Gastroesophageal sphincter (tissue), 4 donors: Measurements from ENCODE around the gene HDHD5. TPM values are rescaled to one million over a fixed set of nuclear protein-coding genes. Genes with fewer than 3 reads are reported as not detected.

Experiments
- ATAC-seq: fragments of 150-250 bp; one replicate; pipeline ENCODE4 v1.9.1; 2016; ENCODE audit warnings: mild to moderate bottlenecking, moderate library complexity
- H3K27ac ChIP-seq, 4 donors: fragments of 200-600 bp; sonication (generic) in 3 of 4; 1 replicate in 3 of 4; 2 replicates in 1 of 4; pipeline ENCODE4 v1.5.1; 2016 to 2019
- H3K27me3 ChIP-seq: fragments of 200-600 bp; sonication (generic); one replicate; pipeline ENCODE4 v1.5.1; 2019
- H3K36me3 ChIP-seq, 2 donors: fragments of 200-600 bp; sonication (generic); one replicate each; pipeline ENCODE4 v1.5.1; 2019; ENCODE audit warnings: control low read depth in 1 of 2
- H3K4me1 ChIP-seq, 3 donors: fragments of 200-600 bp; sonication (generic); 1 replicate in 2 of 3; 2 replicates in 1 of 3; pipeline ENCODE4 v1.5.1; 2016 to 2019; ENCODE audit warnings: control low read depth in 2 of 3
- H3K4me3 ChIP-seq, 2 donors: fragments of 200-600 bp; sonication (generic); one replicate each; pipeline ENCODE4 v1.5.1; 2019; ENCODE audit warnings: mild to moderate bottlenecking in 1 of 2, moderate library complexity in 1 of 2
- H3K9me3 ChIP-seq, 3 donors: fragments of 200-600 bp; sonication (generic); one replicate each; pipeline ENCODE4 v1.5.1; 2017 to 2019; ENCODE audit warnings: control low read depth in 2 of 3
- EP300 ChIP-seq: sonication (generic); formaldehyde crosslinking; IDR thresholded peaks from one replicate; pipeline ENCODE4 v1.6.1; 2017; ENCODE audit warnings: antibody characterized with exemption, mild to moderate bottlenecking
- POLR2A ChIP-seq, 2 donors: fragments of 450-650 bp; IDR thresholded peaks; one replicate each; pipeline ENCODE4 v1.6.1; 2017; ENCODE audit warnings: antibody characterized with exemption in 2 of 2, mild to moderate bottlenecking in 2 of 2, moderate library complexity in 1 of 2
- POLR2AphosphoS5 ChIP-seq: sonication (generic); formaldehyde crosslinking; IDR thresholded peaks from one replicate; pipeline ENCODE4 v1.6.1; 2017; ENCODE audit warnings: antibody characterized with exemption
- WGBS, 2 donors: methylation state at CpG; one replicate each; pipeline ENCODE4 v1.1.5; 2018; ENCODE audit warnings: low coverage in 1 of 2; 5-methylcytosine and 5-hydroxymethylcytosine counted together
- total RNA-seq, 4 donors: library from RNA; depleted of rRNA; stranded (reverse); fragments of >200 nt; gene quantifications; one replicate each; pipeline ENCODE4 v1.1.0, GENCODE V29; 2016
- TF ChIP-seq, protein P1 (sequence below), 4 experiments: fragments of 200-600 bp in 2 of 4; fragments of 450-650 bp in 2 of 4; sonication (generic) in 1 of 4; IDR thresholded peaks; one replicate each; pipeline ENCODE4 v1.5.1; 2017 to 2019; ENCODE audit warnings: antibody characterized with exemption in 4 of 4, mild to moderate bottlenecking in 2 of 4, moderate library complexity in 2 of 4

Gene HDHD5
- total RNA-seq, 4 donors from 2014 or later = 20.4 to 37.1 (median 33.0) TPM

DNA sequence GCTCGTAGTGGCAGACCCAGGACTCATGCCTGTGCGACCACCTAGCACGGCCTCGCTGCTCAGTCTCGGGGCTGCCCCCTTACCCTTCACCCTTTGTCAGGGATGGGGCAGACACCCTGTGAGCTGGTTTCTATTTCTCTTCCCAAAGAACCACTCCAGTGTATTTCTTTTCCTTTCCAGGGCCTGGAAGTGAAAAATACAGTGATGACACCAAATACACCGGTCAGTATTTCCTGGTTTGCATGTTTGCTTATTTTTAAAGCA lies 51.6 kb downstream of the HDHD5 start:
- 82 to 98% methylated on average over 3 to 6 of the region's 6 CpGs for WGBS, 2 donors
- H3K4me3 ChIP-seq = no peak overlapping the region
- H3K4me1 ChIP-seq = no peaks in the 10 kb centered on the region
- no peak overlapping the region for H3K27ac ChIP-seq
- no peaks in the 10 kb centered on the region for H3K27me3 ChIP-seq
- H3K9me3 ChIP-seq = no peaks in the 10 kb centered on the region
- peaks cover 0 to 78% of the 10 kb centered on the region in 2 donors for H3K36me3 ChIP-seq
- ATAC-seq = no peak
- no peak for TF ChIP-seq POLR2A (IDR thresholded peaks at IDR 0.05)
- TF ChIP-seq, protein P1, sequence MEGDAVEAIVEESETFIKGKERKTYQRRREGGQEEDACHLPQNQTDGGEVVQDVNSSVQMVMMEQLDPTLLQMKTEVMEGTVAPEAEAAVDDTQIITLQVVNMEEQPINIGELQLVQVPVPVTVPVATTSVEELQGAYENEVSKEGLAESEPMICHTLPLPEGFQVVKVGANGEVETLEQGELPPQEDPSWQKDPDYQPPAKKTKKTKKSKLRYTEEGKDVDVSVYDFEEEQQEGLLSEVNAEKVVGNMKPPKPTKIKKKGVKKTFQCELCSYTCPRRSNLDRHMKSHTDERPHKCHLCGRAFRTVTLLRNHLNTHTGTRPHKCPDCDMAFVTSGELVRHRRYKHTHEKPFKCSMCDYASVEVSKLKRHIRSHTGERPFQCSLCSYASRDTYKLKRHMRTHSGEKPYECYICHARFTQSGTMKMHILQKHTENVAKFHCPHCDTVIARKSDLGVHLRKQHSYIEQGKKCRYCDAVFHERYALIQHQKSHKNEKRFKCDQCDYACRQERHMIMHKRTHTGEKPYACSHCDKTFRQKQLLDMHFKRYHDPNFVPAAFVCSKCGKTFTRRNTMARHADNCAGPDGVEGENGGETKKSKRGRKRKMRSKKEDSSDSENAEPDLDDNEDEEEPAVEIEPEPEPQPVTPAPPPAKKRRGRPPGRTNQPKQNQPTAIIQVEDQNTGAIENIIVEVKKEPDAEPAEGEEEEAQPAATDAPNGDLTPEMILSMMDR (IDR thresholded peaks at IDR 0.05) = no peak
- TF ChIP-seq EP300 = no peak
- no peak for TF ChIP-seq POLR2AphosphoS5

DNA sequence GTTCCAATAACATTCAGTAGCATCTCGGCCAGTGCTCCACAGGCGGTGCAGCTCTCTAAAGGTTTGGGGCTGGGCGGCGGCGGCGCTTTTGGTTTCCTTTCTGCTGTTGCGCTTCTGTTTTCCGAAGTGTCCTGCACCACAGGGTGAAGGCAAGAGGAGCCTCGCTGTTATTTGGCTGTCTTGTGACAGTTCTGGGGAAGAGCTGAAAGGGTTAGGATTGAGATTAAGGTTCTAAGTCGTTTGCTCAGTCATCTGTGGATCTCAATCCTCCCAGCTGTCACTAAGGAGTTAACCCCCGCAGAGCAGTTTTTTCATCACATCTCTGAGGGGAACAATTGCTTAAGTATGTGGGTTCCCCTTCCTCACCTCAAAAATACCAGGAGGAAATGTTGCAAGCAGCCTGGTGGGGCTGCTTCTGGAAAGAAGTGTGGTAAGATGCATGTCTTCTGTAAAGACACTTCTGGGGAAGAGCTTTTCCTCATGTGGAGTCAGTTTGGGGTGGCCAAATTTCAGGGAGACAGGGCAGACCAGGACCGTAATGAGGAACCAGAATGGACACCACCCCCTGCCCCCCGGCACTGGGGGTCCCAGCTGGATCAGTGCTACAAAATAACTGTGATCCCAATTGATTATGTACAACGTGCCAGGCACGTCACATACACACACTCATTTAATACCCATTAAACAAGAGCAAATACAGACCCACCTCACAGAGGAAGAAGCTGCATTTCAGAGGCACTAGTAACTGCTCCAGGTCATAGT lies 52.1 kb downstream of the HDHD5 start:
- Histone ChIP-seq H3K4me3 (no peak overlapping the region), H3K36me3 (peaks cover 0 to 83% of the 10 kb centered on the region in 2 donors), H3K27me3 (no peaks in the 10 kb centered on the region), H3K27ac (no peak overlapping the region), H3K4me1 (no peaks in the 10 kb centered on the region), H3K9me3 (no peaks in the 10 kb centered on the region)
- 78 to 88% methylated on average over 3 to 9 of the region's 15 CpGs for WGBS, 2 donors
- peak; percentile 26 for ATAC-seq
- TF ChIP-seq POLR2AphosphoS5 (no peak), EP300 (no peak), POLR2A (IDR thresholded peaks at IDR 0.05) (no peak)
- TF ChIP-seq, protein P1 (IDR thresholded peaks at IDR 0.05) = no peak

DNA sequence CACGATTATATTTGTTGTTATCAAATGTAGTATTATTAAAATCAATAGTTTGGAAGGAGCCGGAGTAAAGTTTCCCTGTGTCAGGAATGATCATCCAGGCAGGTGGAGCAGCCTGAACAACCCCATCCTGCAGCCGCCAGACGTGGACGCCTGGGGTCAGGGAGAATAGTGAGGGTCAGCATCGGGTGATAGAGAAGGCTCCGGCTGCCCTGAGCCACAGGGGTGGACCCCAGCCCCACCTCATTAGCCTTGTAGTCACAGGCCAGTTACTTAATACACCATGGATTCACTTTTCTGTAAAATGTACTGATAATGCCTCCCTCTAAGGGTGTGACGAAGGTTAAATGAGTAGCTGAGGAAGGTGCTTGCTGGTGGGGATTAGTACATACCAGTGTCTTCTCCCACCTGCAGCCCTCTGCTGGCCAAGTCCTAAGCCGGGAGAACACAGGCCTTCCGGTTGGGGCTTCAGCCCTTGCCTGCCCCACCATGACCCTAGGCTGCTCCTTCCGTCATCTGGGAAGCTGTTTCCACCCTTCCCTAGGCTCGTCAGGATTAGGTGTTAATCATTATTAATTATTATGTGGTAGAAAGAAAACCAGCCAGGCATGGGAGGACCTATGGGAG lies 52.8 kb downstream of the HDHD5 start:
- ATAC-seq = no peak
- WGBS, 2 donors = 67 to 82% methylated on average over 3 to 6 of the region's 12 CpGs
- H3K27me3 ChIP-seq = no peaks in the 10 kb centered on the region
- TF ChIP-seq, protein P1 (IDR thresholded peaks at IDR 0.05) = no peak
- TF ChIP-seq EP300 (no peak), POLR2AphosphoS5 (no peak), POLR2A (IDR thresholded peaks at IDR 0.05) (no peak)
- no peak overlapping the region for H3K4me3 ChIP-seq
- no peaks in the 10 kb centered on the region for H3K9me3 ChIP-seq
- H3K36me3 ChIP-seq = peaks cover 0 to 90% of the 10 kb centered on the region in 2 donors
- H3K27ac ChIP-seq = no peak overlapping the region
- H3K4me1 ChIP-seq = no peaks in the 10 kb centered on the region

DNA sequence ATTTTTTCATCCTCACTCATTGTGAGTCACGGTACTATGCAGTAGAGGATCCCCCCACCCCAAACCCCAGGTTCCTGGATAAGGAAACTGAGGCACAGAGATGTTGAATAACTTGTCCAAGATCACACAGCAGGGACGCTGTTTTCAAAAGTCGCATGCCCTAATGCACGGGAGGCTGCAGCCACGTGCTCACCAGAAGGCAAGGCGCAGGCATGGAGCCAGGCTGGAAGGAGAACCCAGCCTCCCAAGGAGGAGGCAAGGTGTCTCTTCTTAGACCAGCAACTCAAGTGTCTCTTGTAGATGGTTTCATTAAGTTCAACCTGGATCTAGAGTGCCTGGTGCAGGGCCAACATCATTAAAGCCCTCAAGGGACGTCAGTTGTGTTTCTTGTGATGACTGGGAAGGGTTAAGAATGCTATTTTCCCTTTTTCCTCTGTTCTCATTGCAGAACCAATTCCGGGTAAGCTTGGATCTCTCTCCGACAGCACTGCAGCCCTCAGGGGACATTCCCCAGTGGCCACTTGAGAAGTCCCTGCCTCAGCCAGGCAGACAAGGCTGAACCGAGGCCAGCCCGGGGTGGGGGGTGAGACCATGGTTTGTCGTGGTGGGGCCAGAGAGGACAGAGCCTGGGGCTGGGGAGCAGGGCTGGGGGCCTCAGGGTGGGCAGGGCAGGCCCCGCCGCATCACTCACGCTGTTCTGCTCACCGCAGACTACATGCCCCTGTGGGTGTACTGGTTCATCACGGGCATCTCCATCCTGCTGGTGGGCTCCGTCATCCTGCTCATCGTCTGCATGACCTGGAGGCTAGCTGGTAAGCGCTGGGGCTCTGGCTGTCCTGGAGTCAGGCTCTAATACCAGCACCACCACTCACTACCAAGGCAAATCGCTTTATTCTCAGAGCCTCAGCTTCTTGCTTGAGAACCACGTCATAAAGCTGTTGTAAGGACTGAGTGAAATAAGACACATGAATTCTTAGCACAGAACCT lies 53.6 kb downstream of the HDHD5 start:
- WGBS, 2 donors = 65 to 89% methylated on average over 5 to 9 of the region's 22 CpGs
- H3K27me3 ChIP-seq = no peaks in the 10 kb centered on the region
- ATAC-seq = no peak
- H3K4me1 ChIP-seq = no peaks in the 10 kb centered on the region
- no peaks in the 10 kb centered on the region for H3K9me3 ChIP-seq
- no peak for TF ChIP-seq EP300
- TF ChIP-seq POLR2A (IDR thresholded peaks at IDR 0.05) = no peak
- no peak for TF ChIP-seq POLR2AphosphoS5
- TF ChIP-seq, protein P1 (IDR thresholded peaks at IDR 0.05) = no peak
- H3K27ac ChIP-seq = no peak overlapping the region
- no peak overlapping the region for H3K4me3 ChIP-seq
- H3K36me3 ChIP-seq = peaks cover 0 to 98% of the 10 kb centered on the region in 2 donors
